GM18517 (cell line): ENCODE results near the gene MTUS2.
"Not testable (repeated sequence)": the region's sequence is repeated elsewhere in the genome, so short reads cannot be mapped to it uniquely, and the experiment has no call there.

Source experiments
- ATAC-seq: cut with Tn5 transposase; IDR thresholded peaks from one replicate; pipeline ENCODE4 v1.9.1; 2021; ENCODE audit warnings: mild to moderate bottlenecking, moderate library complexity; ENCODE audit not compliant: unreplicated experiment

The MTUS2 gene

GRCh38 chr13:28955264-28955966, 135.3 kb downstream of the MTUS2 start:
- ATAC-seq, result no peak

GRCh38 chr13:28958018-28958417, 137.9 kb downstream of the MTUS2 start:
- no peak for ATAC-seq

- ATAC-seq, result no peak
Measured at GRCh38 chr13:28958441-28958840, 138.3 kb downstream of the MTUS2 start.

- ATAC-seq, result no peak
Measured at GRCh38 chr13:28964052-28964451, 143.9 kb downstream of the MTUS2 start.

- no peak for ATAC-seq
Measured at GRCh38 chr13:28964803-28965202, 144.7 kb downstream of the MTUS2 start.

GRCh38 chr13:28967029-28967915, 147.1 kb downstream of the MTUS2 start:
- ATAC-seq, result no peak

GRCh38 chr13:28976195-28976594, 156.1 kb downstream of the MTUS2 start:
- ATAC-seq, result no peak

- ATAC-seq, result no peak
Measured at GRCh38 chr13:28976636-28977035, 156.5 kb downstream of the MTUS2 start.

- ATAC-seq, result no peak
Measured at GRCh38 chr13:28978574-28978973, 158.4 kb downstream of the MTUS2 start.

- no peak for ATAC-seq
Measured at GRCh38 chr13:28981530-28981929, 161.4 kb downstream of the MTUS2 start.

GRCh38 chr13:28983641-28984040, 163.5 kb downstream of the MTUS2 start:
- ATAC-seq, result no peak

- no peak for ATAC-seq
Measured at GRCh38 chr13:28984326-28984725, 164.2 kb downstream of the MTUS2 start.

GRCh38 chr13:28984825-28985224, 164.7 kb downstream of the MTUS2 start:
- ATAC-seq, result no peak

- not testable (repeated sequence) for ATAC-seq
Measured at GRCh38 chr13:28990378-28990777, 170.2 kb downstream of the MTUS2 start.

GRCh38 chr13:28991764-28992163, 171.6 kb downstream of the MTUS2 start:
- ATAC-seq, result no peak

GRCh38 chr13:29000826-29001225, 180.7 kb downstream of the MTUS2 start:
- no peak for ATAC-seq

GRCh38 chr13:29005035-29005762, 185.1 kb downstream of the MTUS2 start:
- no peak for ATAC-seq

GRCh38 chr13:29005763-29006120, 185.6 kb downstream of the MTUS2 start:
- ATAC-seq, result no peak

- no peak for ATAC-seq
Measured at GRCh38 chr13:29006359-29006850, 186.3 kb downstream of the MTUS2 start.

- no peak for ATAC-seq
Measured at GRCh38 chr13:29008296-29008695, 188.2 kb downstream of the MTUS2 start.

GRCh38 chr13:29020314-29020713, 200.2 kb downstream of the MTUS2 start:
- no peak for ATAC-seq
